NCI-H187 (cell line): ENCODE results near the gene TBC1D22A.

ENCODE experiments used
- DNase-seq, 2 experiments: peaks; one replicate each; lab custom pipeline; 2025; lab: John Stamatoyannopoulos, UW

Gene TBC1D22A

DNA sequence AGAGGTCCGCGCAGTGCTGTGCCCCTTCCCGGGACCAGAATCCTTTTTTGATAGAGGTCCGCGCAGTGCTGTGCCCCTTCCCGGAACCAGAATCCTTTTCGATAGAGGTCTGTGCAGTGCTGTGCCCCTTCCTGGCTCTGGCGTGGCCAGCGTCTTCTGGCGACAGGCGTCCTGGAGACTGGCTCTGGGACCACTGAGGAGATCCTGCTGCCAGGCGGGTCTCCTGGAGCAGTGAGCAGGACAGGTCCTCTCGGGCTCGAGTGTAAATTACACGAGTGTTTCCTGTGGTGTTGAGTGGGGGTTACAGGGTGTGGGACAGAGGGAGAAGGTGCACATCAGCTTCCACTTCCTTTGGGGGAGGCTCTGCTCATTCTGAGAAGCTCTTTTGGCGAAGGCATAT is 98.1 kb downstream of the TBC1D22A start:
- no peak for DNase-seq

- DNase-seq: no peak
These were observed 99.3 kb downstream of the TBC1D22A start for GRCh38 chr22:46861468-46862367.

- DNase-seq: no peak
These were observed 100.2 kb downstream of the TBC1D22A start for GRCh38 chr22:46862418-46863324.

GRCh38 chr22:46863794-46864193 is 101.3 kb downstream of the TBC1D22A start:
- no peak for DNase-seq

DNA sequence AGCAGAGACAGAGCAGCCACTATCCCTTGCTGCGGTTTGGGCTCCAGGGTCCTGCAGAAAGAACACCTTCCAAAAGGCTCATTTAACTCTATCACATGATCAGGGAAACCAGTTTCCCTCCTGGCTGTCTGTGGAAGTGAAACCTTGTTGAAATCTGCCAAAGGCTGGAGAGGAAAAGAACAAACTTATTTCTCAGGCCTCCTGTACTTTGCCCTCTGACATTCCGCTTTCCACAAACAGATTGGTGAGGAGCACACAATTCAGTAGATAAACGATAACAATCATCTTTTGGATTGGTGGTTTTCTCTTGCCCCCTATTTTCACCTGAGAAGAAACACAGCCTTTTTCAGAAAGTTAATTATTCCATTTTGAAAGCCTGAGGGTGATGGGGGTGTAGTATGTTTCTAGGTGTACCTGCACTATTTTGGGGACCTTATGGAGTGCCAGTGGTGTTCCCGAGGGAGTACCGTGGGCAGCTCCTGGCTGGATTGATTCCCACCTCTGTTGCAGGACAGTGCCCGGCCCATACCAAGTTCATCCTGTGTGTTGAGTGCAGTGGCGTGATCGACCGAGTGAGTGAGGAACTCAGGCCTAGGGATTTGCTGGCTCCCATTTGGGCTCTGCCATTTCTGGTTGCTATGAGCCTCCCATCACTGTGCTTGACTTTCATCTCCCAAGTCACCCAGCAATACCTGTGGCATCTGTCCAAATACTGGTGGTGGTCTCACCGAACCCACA is 102.0 kb downstream of the TBC1D22A start:
- no peak for DNase-seq

- no peak for DNase-seq
These were observed 102.6 kb downstream of the TBC1D22A start for GRCh38 chr22:46865052-46865434.

DNA sequence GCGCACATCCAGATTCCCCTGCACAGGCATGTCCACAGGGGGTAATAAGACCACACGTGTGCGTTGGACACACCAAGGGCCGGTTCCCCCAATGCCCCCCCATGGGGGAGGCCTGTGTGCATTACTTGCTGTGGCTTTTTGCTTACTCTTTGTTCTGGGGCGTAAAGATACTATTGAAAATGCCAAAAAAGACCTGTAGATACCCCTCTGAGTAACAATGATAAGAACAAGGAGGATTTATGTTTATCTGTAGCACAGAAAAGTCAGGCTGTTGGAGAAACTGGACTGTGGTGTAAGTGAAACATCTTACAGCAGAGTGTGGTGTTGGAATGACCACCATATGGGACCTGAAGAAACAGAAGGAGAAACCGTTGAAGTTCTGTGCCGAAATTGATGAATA is 103.2 kb downstream of the TBC1D22A start:
- DNase-seq: no peak

DNA sequence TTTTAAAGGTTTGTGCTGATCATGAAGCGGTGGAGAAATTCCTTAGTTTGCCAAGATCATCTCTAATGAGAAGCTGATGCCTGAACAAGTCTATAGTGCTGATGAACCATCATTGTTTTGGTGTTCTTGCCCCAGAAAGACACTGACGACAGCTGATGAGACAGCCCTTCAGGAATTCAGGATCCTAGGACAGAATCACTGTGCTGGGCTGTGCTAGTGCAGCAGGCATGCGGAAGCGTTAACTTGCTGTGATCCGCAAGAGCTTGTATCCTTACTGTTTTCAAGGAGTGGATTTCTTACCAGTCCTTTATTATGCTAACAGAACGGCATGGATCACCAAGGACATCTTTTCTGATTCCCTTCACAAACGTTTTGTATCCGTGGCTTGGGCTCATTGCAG is 104.1 kb downstream of the TBC1D22A start:
- no peak for DNase-seq

- no peak for DNase-seq
These were observed 104.7 kb downstream of the TBC1D22A start for GRCh38 chr22:46867106-46867505.

GRCh38 chr22:46869329-46869728 is 106.9 kb downstream of the TBC1D22A start:
- DNase-seq: no peak

GRCh38 chr22:46869831-46870441 is 107.5 kb downstream of the TBC1D22A start:
- no peak for DNase-seq

DNA sequence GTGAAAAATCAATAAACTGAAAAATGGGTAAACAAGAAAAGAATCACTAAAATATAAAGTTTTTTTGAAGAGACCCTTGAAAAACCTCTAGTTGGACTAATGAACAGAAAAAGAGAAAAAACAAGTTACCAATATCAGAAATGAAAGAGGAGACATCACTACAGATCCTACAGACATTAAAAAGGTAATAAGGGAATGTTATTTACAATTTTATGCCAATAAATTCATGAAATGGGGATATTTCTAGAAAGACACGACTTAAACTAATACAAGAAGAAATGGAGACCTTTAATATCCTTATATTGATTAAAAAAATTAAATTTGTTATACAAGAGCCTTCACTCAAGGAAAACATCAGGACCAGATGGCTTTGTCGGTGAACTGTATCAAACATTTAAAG is 109.4 kb downstream of the TBC1D22A start:
- DNase-seq: no peak

DNA sequence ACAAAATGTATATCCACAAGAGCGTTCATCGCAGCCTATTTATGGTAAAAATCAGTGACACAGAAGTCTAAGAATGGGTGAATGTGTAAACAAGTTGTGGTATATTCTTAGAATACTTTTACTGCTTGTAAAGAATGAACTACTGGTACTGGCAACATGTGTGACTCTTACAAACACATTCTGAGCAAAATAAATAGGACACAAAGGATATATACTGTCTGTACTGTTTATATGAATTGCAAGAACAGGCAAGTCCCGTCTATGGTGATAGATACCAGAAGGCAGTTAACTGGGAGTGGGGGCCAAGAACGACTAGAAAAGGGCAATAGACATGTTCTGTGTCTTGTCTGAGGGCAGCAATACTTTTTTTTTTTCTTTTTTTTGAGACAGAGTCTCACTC is 112.6 kb downstream of the TBC1D22A start:
- no peak for DNase-seq

DNA sequence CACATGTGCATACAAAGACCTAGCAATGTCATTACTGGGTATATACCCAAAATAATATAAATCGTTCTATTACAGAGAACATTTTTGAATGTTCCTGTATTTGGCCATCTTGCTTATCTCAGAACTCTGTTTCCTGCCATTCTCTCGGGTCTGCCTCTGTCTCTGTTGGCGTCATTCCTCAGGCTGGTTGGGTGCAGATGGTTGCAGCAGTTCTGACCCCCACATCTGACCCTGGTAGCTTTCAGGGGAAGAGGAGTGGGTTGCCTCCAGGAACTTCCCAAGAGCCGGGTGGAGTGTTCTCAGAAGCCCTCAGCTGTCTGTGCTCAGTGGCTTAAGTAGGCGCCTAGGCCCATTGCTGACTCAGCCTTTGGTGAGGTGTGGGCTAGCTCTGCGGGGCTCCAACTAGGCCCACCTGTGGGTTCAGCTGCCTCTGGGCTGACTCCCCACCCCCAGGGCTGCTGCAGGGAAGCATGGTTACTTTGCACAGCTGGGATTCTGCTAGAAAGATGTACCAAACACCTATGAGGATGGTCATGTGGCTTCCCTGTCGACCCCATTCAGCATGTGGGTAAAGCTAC is 114.0 kb downstream of the TBC1D22A start:
- no peak for DNase-seq

- DNase-seq: no peak
These were observed 115.9 kb downstream of the TBC1D22A start for GRCh38 chr22:46878191-46878948.

GRCh38 chr22:46879083-46879482 is 116.6 kb downstream of the TBC1D22A start:
- no peak for DNase-seq

DNA sequence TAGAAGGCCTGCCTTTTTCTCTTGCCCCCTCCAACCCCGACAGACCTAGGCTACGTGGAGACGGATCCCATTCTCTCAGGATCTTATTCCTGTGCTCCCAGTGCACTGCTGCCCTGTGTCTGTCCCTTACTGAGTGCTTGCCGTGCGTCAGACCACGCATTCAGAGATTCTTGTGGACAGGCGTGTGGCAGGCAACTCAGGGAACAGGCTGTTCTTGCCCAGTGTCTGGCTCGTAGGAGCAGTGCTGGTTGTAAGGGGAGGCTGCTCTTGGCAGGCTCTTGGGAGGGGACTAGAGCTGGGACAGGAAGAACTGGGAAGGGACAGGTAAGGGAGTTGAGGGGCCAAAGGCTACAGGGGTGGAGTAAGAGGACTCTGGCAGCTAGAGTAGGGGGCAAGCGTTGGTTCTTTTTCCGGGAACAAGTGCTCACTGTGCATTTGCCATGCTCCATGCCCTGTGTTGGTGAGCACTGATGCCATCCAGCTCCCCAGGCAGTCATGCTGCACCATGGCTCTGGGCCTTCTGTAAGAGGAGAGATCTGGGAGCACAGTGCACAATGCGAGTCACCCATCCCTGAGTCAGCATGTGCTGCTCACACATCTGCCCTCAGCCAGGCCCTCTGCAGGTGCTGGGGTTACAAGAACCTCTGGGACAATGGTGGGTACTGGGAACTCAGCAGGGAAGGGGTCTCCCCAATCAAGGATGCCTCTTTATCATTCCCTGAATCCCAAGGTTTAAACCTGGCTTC is 119.1 kb downstream of the TBC1D22A start:
- DNase-seq: no peak

DNA sequence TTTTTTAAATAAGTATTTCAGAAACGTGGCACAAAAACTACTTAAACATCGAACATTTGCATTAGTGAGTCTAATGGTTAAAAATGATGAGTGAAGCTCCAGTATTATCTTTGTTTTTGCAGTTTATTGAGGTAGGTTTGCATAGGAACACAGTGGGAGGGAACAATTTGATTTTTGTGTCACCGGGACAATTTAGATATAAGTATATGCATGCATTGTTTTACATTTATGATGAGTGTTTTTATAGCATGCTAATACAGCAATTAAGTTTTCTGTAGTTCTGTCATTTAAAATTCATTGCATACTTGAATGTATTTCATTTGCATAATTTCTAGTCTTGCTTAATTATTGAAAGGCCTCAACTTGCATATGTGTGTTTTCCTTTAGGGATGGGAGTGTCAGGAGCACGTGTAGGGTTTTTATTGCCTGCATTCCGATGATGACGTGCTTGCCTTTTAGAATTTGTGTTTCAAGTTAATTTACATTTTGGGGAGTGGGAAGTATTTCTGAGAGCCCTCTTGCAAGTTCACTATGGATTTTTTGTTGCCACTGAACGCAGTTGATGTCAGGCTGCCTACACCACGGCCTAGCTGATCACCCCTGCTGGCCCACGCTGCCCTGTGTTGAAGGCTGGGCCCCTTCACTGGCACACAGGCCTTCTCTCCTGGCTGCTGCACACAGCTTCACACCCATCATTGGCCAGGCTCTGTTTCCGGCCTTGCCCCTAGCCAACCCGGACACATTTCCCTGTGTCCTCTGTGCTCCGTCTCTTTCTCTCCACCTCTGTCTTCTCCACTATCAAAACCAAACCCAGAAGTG is 120.9 kb downstream of the TBC1D22A start:
- DNase-seq: no peak

- no peak for DNase-seq
These were observed 121.9 kb downstream of the TBC1D22A start for GRCh38 chr22:46884365-46884764.
